Hematopoietic multipotent progenitor cell treated with erythropoietin and hydrocortisone succinate and interleukin-3 and kit ligand, for 6 days (in vitro differentiated cells): ENCODE results near the gene SPAG7.

Experiments
- DNase-seq: peaks from one replicate; pipeline ENCODE4 v3.0.0-alpha.2; 2015

Gene SPAG7

GRCh38 chr17:4974115-4974670, 6.6 kb upstream of the SPAG7 start:
- no peak for DNase-seq

GRCh38 chr17:4973256-4974114, 5.9 kb upstream of the SPAG7 start:
- no peak for DNase-seq

- DNase-seq: no peak
These were observed 5.1 kb upstream of the SPAG7 start for GRCh38 chr17:4972752-4973151.

GRCh38 chr17:4972322-4972721, 4.7 kb upstream of the SPAG7 start:
- DNase-seq: no peak

GRCh38 chr17:4971826-4972225, 4.2 kb upstream of the SPAG7 start:
- no peak for DNase-seq

- DNase-seq: no peak
These were observed 2.7 kb upstream of the SPAG7 start for GRCh38 chr17:4970273-4970672.

- DNase-seq: no peak
These were observed 2.0 kb upstream of the SPAG7 start for GRCh38 chr17:4969551-4970173.

- DNase-seq: peak; percentile 22
These were observed 1.5 kb upstream of the SPAG7 start for GRCh38 chr17:4969047-4969550.

GRCh38 chr17:4968486-4969046, 949 bp upstream of the SPAG7 start:
- DNase-seq: peak; percentile 33

GRCh38 chr17:4966844-4967538, 626 bp downstream of the SPAG7 start:
- DNase-seq: peak; percentile 99

- no peak for DNase-seq
These were observed 2.2 kb downstream of the SPAG7 start for GRCh38 chr17:4965311-4965986.

GRCh38 chr17:4960279-4960922, 7.2 kb downstream of the SPAG7 start:
- DNase-seq: no peak

- no peak for DNase-seq
These were observed 8.2 kb downstream of the SPAG7 start for GRCh38 chr17:4959261-4959965.

GRCh38 chr17:4958102-4958501, 9.5 kb downstream of the SPAG7 start:
- no peak for DNase-seq

- DNase-seq: peak; percentile 70
These were observed 11.0 kb downstream of the SPAG7 start for GRCh38 chr17:4956493-4957061.

GRCh38 chr17:4955091-4955490, 12.5 kb downstream of the SPAG7 start:
- no peak for DNase-seq

GRCh38 chr17:4953451-4953961, 14.1 kb downstream of the SPAG7 start:
- DNase-seq: no peak

GRCh38 chr17:4951486-4951885, 16.1 kb downstream of the SPAG7 start:
- DNase-seq: no peak

GRCh38 chr17:4950746-4951204, 16.8 kb downstream of the SPAG7 start, which contains the start of gene ENO3:
TSS of gene ENO3 (plus strand) at chr17:4951119. CDS start at chr17:4951830, 711 bp downstream.
- peak; percentile 57 for DNase-seq

GRCh38 chr17:4950075-4950745, 17.4 kb downstream of the SPAG7 start:
- peak; percentile 87 for DNase-seq
